Measurements from ENCODE around the gene PNPLA6. TPM values are rescaled to one million over a fixed set of nuclear protein-coding genes. Genes with fewer than 3 reads are reported as not detected.
A peak's percentile ranks its signal among the peaks of the same experiment; 100 is the strongest.

The PNPLA6 gene
- total RNA-seq, 6 experiments from 2014 or later = 38.7 to 61.8 (median 46.5) TPM

- 66% methylated on average over 9 of the region's 9 CpGs for WGBS (ENCODE audit: insufficient coverage, low coverage, low lambda C conversion rate, missing lambda C conversion rate)
- peaks cover 0 to 16% (median 3%) of the 10 kb centered on the region in 4 donors for H3K4me1 ChIP-seq
- no peaks in the 10 kb centered on the region for H3K9me3 ChIP-seq
- no peak for TF ChIP-seq CTCF (IDR thresholded peaks at IDR 0.05)
- no peak for TF ChIP-seq POLR2A (IDR thresholded peaks at IDR 0.05)
- H3K27me3 ChIP-seq = no peaks in the 10 kb centered on the region
- H3K36me3 ChIP-seq = peaks cover 0 to 9% (median 0%) of the 10 kb centered on the region in 4 donors
- ATAC-seq (peak in 3 of 4 donors; percentile 8 to 25 (median 19)), DNase-seq (no peak)
- no peak overlapping the region for H3K4me3 ChIP-seq
- H3K27ac ChIP-seq = no peak overlapping the region
- intact Hi-C loops (cut with DNase I) = no loop called here
Observed at GRCh38 chr19:7603919-7604318, 68.4 kb downstream of the PNPLA6 start.

GRCh38 chr19:7605490-7606222 lies 70.1 kb downstream of the PNPLA6 start:
- TF ChIP-seq CTCF (IDR thresholded peaks at IDR 0.05) = no peak
- no peak for TF ChIP-seq POLR2A (IDR thresholded peaks at IDR 0.05)
- WGBS (ENCODE audit: insufficient coverage, low coverage, low lambda C conversion rate, missing lambda C conversion rate) = 73% methylated on average over 14 of the region's 14 CpGs
- Histone ChIP-seq H3K27ac (no peak overlapping the region), H3K4me1 (peaks cover 0 to 16% (median 3%) of the 10 kb centered on the region in 4 donors), H3K9me3 (no peaks in the 10 kb centered on the region), H3K4me3 (no peak overlapping the region), H3K27me3 (no peaks in the 10 kb centered on the region), H3K36me3 (peaks cover 0 to 23% (median 6%) of the 10 kb centered on the region in 4 donors)
- ATAC-seq (peak in 3 of 4 donors; percentile 25 to 56 (median 28)), DNase-seq (no peak)
- intact Hi-C loops (cut with DNase I) = no loop called here

GRCh38 chr19:7606289-7606688 lies 70.8 kb downstream of the PNPLA6 start:
- H3K4me1 ChIP-seq = peaks cover 0 to 16% (median 3%) of the 10 kb centered on the region in 4 donors
- H3K27me3 ChIP-seq = no peaks in the 10 kb centered on the region
- H3K4me3 ChIP-seq = no peak overlapping the region
- peaks cover 0 to 28% (median 9%) of the 10 kb centered on the region in 4 donors for H3K36me3 ChIP-seq
- no peak overlapping the region for H3K27ac ChIP-seq
- ATAC-seq = no peak
- H3K9me3 ChIP-seq = no peaks in the 10 kb centered on the region
- intact Hi-C loops (cut with DNase I) = no loop called here
- no CpG with 5 or more reads among the region's 17 CpGs for WGBS (ENCODE audit: insufficient coverage, low coverage, low lambda C conversion rate, missing lambda C conversion rate)
- DNase-seq = peak in 1 of 3 donors; percentile 15
- TF ChIP-seq CTCF (IDR thresholded peaks at IDR 0.05) (no peak), POLR2A (IDR thresholded peaks at IDR 0.05) (no peak)

- Histone ChIP-seq H3K4me3 (no peak overlapping the region), H3K9me3 (no peaks in the 10 kb centered on the region), H3K27ac (no peak overlapping the region), H3K27me3 (no peaks in the 10 kb centered on the region), H3K4me1 (peaks cover 0 to 9% (median 3%) of the 10 kb centered on the region in 4 donors), H3K36me3 (peaks cover 0 to 37% (median 11%) of the 10 kb centered on the region in 4 donors)
- no peak for TF ChIP-seq POLR2A (IDR thresholded peaks at IDR 0.05)
- no peak for TF ChIP-seq CTCF (IDR thresholded peaks at IDR 0.05)
- ATAC-seq = no peak
- WGBS (ENCODE audit: insufficient coverage, low coverage, low lambda C conversion rate, missing lambda C conversion rate) = 81% methylated on average over 8 of the region's 10 CpGs
- DNase-seq = peak in 1 of 3 donors; percentile 45
- intact Hi-C loops (cut with DNase I) = no loop called here
Observed at GRCh38 chr19:7607212-7607873, 71.8 kb downstream of the PNPLA6 start.

All from right lobe of liver (tissue), 6 donors.